Measurements from ENCODE around the gene FAM163B. TPM values are rescaled to one million over a fixed set of nuclear protein-coding genes. Genes with fewer than 3 reads are reported as not detected.

Gene FAM163B
- total RNA-seq, 4 donors from 2014 or later, result not detected

GRCh38 chr9:133571896-133572595, 37.1 kb downstream of the FAM163B start:
- DNase-seq (ENCODE audit: low spot score in 2 of 2), result no peak
- WGBS, 2 donors, result 73 to 83% methylated on average over 19 to 20 of the region's 20 CpGs
- no peak for TF ChIP-seq CTCF (IDR thresholded peaks at IDR 0.05)
- no peak for TF ChIP-seq POLR2A (IDR thresholded peaks at IDR 0.05)
- no peak overlapping the region for H3K4me3 ChIP-seq (ENCODE audit: low read depth, poor library complexity, severe bottlenecking)
- intact Hi-C loops (cut with DNase I; ENCODE audit: low total_unique reads), result no loop called here

- DNase-seq (ENCODE audit: low spot score in 2 of 2), result no peak
- no peak overlapping the region for H3K4me3 ChIP-seq (ENCODE audit: low read depth, poor library complexity, severe bottlenecking)
- intact Hi-C loops (cut with DNase I; ENCODE audit: low total_unique reads), result no loop called here
- 80 to 81% methylated on average over 6 to 9 of the region's 9 CpGs for WGBS, 2 donors
- TF ChIP-seq CTCF (IDR thresholded peaks at IDR 0.05) (no peak), POLR2A (IDR thresholded peaks at IDR 0.05) (no peak)
These were observed 37.7 kb downstream of the FAM163B start for GRCh38 chr9:133571391-133571890.

GRCh38 chr9:133570691-133571080, 38.5 kb downstream of the FAM163B start:
- no peak overlapping the region for H3K4me3 ChIP-seq (ENCODE audit: low read depth, poor library complexity, severe bottlenecking)
- no peak for TF ChIP-seq POLR2A (IDR thresholded peaks at IDR 0.05)
- TF ChIP-seq CTCF (IDR thresholded peaks at IDR 0.05), result no peak
- intact Hi-C loops (cut with DNase I; ENCODE audit: low total_unique reads), result no loop called here
- no peak for DNase-seq (ENCODE audit: low spot score in 2 of 2)
- WGBS, 2 donors, result 79 to 82% methylated on average over 16 of the region's 16 CpGs

- 69 to 70% methylated on average over 19 to 32 of the region's 36 CpGs for WGBS, 2 donors
- no peak for DNase-seq (ENCODE audit: low spot score in 2 of 2)
- H3K4me3 ChIP-seq (ENCODE audit: low read depth, poor library complexity, severe bottlenecking), result no peak overlapping the region
- intact Hi-C loops (cut with DNase I; ENCODE audit: low total_unique reads), result no loop called here
- no peak for TF ChIP-seq CTCF (IDR thresholded peaks at IDR 0.05)
These were observed 39.1 kb downstream of the FAM163B start for GRCh38 chr9:133569891-133570690.

- TF ChIP-seq CTCF (IDR thresholded peaks at IDR 0.05) (no peak), POLR2A (IDR thresholded peaks at IDR 0.05) (no peak)
- intact Hi-C loops (cut with DNase I; ENCODE audit: low total_unique reads), result no loop called here
- H3K4me3 ChIP-seq (ENCODE audit: low read depth, poor library complexity, severe bottlenecking), result no peak overlapping the region
- WGBS, 2 donors, result 79 to 85% methylated on average over 14 of the region's 14 CpGs
- DNase-seq (ENCODE audit: low spot score in 2 of 2), result no peak
These were observed 39.9 kb downstream of the FAM163B start for GRCh38 chr9:133569121-133569785.
